NCI-H526 treated with DMSO at 0.1 percent for 48 hours (cell line): Measurements from ENCODE around the gene CD38.

Experiments used
- DNase-seq: peaks from one replicate; lab custom pipeline; 2025; lab: John Stamatoyannopoulos, UW

The CD38 gene

GRCh38 chr4:15868111-15868510, 90.0 kb downstream of the CD38 start:
- DNase-seq: no peak

GRCh38 chr4:15868826-15869413, 90.8 kb downstream of the CD38 start:
- DNase-seq: no peak

DNA sequence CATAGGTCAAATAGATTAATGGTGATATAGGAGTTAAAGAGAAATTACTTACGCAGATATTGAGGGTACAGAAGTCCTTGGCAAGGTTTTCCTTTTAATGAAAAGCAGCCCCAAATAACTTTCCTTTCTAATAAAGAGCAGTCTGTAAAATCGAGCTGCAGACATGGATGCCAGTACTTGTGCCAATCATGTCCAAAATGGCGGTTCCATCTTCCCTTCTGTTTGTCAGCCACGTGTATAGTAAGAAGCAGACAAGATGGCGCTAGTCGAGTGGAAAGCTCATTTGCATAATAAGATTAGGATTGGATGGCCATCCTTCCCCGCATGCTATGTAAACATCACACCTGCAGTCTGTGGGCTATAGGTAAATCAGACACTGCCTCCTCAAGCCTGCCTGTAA, 92.0 kb downstream of the CD38 start:
- peak; percentile 9 for DNase-seq

DNA sequence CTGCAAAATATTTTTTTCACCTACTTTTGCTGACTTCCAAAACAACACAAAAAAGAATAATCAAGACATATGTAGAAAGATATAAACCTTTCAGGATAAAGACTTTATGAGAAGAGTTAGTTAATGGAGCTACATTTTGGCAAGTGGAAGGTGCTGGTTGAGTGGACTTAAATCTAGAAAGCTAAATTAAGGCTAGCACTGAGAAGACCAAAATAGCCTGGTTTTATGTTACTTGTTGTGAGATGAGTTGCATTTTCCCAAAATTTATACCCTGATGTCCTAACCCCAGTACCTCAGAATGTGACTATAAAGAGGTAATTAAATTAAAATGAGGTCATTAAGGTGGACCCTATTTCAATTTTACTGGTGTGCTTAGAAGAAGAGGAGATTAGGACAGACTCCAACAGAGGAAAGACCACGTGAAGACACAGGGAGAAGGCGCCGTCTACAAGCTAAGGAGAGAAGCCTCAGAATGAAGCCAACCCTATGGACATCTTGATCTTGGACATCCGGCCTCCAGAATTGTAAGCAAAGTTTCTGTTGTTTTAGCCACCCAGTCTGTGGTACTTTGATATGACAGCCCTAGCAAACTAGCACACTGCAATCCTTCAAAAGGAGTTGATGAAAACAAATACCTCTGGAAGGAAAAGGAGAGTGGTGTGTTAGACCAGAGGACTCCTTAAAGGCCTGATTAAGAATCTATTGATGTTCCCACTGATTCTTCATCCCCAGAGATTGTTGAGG, 93.0 kb downstream of the CD38 start:
- no peak for DNase-seq

- no peak for DNase-seq
Measured at GRCh38 chr4:15873117-15873516, 95.0 kb downstream of the CD38 start.

GRCh38 chr4:15874671-15875070, 96.5 kb downstream of the CD38 start:
- DNase-seq: no peak

- no peak for DNase-seq
Measured at GRCh38 chr4:15875663-15876460, 97.7 kb downstream of the CD38 start.

- no peak for DNase-seq
Measured at GRCh38 chr4:15878011-15878410, 99.9 kb downstream of the CD38 start.

DNA sequence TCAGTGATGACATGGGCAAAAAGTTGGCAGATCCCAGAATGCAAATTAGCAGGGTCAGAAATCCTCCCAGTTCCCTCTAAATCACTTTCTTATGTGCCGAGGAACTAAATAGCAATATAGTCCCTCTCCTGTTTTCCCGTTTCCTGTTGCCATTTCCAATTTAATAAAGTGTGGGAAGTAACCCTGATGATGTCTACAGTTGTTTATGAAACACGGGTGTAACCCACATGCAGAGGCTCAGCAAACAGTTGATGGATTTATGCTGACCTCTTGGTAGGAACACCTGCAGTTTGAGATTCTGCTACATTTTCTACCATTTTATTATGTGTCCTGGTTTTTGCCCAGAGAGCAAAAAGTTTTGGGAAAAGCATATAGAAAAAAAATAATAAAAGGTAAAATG, 103.7 kb downstream of the CD38 start:
- DNase-seq: no peak

- peak; percentile 13 for DNase-seq
Measured at GRCh38 chr4:15882675-15883086, 104.6 kb downstream of the CD38 start.

DNA sequence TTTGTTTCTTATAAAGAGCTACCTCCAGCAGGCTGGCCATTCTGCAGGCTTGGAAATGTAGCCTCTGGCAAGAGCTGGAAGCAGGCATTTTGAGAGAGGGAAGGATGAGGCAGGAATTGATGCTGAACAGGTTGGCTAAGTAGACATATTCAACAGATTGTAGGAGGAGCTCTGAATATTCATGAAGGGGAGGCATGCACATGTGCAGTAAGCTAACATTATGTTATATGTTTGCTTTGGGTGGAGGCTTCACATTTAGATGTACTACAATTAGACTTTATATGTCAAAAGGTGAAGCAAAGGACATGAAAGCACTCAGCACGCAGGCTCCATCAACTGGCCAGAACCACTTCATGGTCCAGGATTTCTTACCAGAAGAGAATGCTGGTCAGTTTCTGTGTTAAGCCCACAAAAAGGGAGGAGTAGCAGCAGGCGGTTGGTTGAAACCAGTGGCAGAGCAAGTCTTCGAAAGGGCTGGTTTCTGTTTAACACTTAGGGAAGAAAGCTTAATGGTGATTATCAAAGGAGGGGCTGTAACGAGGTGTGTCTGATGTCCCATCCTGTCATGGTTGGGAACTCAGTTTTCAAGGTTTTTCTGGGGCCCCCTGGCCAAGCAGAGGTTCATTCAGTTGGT, 105.6 kb downstream of the CD38 start:
- DNase-seq: no peak

DNA sequence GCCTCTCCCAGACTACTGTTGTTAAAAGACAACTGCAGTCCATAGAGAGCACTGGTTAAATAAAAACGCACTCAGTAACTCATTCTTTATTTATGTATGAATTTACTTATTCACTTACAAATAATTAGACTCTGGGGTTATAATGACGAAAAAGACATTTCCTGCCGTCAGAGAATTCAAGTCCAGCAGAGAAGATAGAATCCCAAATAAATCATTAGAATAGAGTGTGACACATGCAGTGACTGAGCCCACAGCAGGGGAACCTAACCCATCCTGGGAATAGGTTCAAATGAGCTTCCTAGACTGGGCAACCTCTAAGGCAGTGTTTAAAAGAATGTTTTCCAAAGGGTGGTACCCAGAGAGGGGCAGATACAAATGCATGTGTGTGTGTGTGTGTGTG, 106.5 kb downstream of the CD38 start:
- DNase-seq: no peak

DNA sequence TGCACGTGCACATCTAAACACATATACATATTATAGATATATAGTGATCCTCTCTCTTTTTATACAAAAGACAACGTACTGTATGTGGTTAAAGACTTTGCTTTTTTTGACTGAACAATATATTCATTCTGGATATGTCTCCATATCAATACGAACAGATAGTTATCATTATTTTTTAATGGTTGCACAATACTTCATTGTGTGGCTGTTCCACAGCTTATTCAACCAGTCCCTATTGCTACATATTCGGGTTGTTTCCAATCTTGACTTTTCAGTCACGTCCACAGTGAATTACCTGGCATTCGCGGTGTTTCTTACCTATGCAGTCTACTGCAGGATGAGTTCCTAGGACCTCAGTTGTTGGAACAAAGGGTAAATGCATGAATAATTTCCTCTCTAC, 107.3 kb downstream of the CD38 start:
- no peak for DNase-seq

- DNase-seq: no peak
Measured at GRCh38 chr4:15888515-15888914, 110.4 kb downstream of the CD38 start.

DNA sequence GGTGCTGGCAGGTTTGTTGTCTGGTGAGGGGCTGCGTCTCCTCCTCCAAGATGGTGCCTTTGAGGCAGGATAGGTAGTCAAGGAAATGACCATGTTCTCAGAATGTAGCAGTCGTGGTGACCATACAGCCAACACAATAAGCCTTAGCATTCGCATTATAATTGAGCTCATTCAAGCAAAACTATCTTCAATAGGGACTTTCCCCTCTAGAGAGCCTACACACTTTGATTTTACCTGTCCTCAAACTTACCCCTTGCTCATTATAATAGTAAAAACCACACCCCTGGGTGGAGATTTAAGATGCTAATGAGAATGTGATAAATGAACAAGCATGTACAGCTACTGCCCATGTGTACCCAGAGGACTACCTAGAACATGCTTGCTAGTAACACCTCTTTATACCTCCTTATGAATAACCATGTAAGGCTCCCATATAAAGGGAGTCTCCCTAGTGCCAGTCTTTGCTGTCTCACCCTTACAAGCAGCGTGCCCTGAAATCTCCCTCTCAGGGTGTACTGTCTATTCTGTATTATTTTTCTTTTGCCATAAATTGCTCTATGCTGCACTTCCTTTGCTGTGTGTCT, 112.2 kb downstream of the CD38 start:
- no peak for DNase-seq

GRCh38 chr4:15891312-15891711, 113.2 kb downstream of the CD38 start:
- DNase-seq: no peak

DNA sequence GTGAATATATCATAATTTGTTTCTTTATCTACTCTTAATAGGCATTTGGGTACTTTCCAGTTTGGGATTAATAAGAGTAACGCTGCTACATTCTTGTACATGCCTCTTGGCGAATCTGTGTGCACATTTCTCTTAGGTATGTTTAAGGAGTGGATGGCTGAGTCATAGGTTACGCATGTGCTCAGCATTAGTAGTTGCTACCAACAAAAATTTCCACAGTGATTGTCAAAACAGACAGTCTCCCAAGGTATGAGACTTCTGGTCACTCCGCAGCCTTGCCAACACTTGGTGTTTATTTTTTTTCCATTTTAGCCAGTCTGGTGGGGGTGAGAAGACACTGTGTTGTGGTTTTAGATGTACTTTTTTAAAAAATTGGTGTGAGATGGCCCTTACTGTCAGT, 115.8 kb downstream of the CD38 start:
- DNase-seq: no peak

DNA sequence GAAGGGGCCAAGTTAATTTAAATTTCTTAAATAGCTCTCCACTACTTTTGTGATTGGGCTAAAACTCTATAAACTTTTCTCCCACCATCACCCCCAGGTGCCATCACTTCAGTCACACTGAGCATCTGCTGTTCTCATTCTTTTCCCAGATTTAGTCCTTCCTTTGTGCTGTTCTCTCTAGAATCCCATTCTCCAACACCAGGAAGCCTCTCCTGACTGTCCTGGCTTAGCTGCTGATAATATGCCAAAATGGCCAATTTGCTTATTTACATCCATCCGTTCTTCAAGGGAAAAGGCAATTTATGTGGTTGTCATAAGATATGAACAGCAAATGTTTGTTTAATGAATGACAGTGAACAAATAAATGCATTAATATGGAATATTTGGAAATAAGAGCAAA, 116.3 kb downstream of the CD38 start:
- no peak for DNase-seq

- no peak for DNase-seq
Measured at GRCh38 chr4:15894921-15895916, 117.1 kb downstream of the CD38 start.

- DNase-seq: no peak
Measured at GRCh38 chr4:15897577-15897976, 119.4 kb downstream of the CD38 start.

DNA sequence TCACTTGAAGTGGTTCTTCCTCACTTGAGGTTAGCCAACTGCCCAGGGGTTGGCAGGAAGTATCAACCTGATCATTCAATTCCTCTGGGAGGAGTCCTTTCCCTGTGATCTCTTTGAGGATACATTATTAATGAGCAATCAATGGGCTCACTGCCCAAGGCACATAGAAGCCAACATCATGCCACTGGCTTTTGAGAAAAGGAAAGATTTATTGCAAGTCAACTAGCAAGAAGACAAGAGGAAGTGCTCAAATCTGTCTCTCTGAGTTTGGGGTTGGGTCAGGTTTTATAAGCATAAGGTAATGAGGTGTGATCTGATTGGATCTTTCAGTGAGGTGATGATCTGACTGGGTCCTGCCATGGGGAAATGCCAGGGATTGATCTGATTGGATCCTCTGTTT, 120.8 kb downstream of the CD38 start:
- no peak for DNase-seq
